Erythroblast (primary cell): ENCODE measurements around the gene WNK4.
A peak's percentile ranks its signal among the peaks of the same experiment; 100 is the strongest.

Source experiments
- DNase-seq, 2 experiments: peaks; one replicate each; lab custom pipeline; 2025; lab: John Stamatoyannopoulos, UW
- GATA1 ChIP-seq: IDR thresholded peaks from 2 replicates; pipeline ENCODE4 v1.6.1; 2011; ENCODE audit warnings: low read depth, mild to moderate bottlenecking, control low read depth, low read length, moderate library complexity
- POLR2A ChIP-seq: IDR thresholded peaks from 2 replicates; pipeline ENCODE4 v1.6.1; 2011; ENCODE audit warnings: mild to moderate bottlenecking, low read length

The WNK4 gene

DNA sequence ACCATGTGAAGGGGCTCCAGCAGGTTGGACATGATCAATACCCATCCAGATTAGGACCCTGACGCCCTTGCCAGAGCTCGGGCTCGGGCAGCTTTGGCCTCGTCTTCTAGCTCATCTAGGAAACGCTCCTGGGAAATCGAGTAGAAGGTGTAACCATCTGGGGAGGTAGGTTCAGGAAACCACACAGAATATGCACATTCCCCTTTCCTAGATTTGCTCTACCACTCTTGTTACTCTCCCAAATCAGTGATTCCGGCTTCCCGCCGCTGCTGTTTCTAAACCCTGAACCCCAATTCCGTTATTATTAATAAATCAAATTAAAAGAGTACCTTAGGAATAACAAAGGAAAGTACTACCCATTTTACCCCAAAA, 17.6 kb downstream of the WNK4 start:
- DNase-seq, result no peak
- TF ChIP-seq GATA1 (no peak), POLR2A (no peak)

DNA sequence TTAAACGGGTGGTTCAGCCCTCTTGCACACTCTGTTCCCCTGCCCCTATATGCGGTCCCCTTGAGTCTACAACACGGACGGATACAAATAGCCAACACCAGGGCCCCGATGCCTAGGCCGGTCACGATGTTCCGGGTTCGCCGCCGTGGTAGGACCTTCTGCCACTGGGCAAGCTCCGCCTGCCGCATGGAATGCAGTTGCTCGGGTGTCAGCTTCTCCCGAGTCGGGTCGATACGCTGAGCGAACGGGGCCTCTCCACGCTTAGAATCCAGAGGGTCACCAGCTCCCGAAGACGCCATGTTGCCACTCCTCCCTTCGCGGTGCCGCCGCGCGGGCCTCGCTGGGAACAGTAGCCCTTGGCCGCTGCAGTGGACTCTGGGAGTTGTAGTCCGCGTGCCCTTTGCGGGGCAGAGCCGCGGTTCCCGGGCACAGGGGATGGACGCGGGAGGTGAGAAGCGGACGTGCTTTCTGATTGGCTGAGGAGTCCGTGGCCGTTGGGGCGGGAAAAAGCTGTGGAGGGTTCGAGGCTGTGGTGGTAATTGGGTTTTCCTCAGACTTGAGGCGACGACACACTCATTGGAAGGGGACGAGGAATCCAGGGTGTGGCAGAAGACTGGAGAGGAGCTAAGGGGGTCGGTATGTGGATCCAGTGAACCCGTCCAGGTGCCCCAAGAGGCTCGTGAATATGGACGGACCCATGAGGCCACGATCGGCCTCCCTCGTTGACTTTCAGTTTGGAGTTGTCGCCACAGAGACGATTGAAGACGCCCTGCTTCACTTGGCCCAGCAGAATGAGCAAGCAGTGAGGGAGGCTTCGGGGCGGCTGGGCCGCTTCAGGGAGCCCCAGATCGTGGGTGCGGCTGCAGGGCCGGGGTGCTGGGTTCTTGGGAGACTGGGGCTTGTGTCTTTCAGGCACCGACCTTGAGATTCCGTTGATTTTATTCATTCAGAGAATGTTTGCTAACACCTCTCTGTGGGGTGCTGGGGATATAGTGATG, 18.3 kb downstream of the WNK4 start, which contains the start of the genes CNTD1 and COA3:
Gene CNTD1 (plus strand): TSS at position 479 of the 998 bp plus-strand sequence. CDS start 207 bp downstream, at position 686.
Gene COA3 (minus strand): TSS at position 322 of the 998 bp plus-strand sequence. CDS start 23 bp downstream, at position 299.
- peak; percentile 85 to 88 for DNase-seq
- TF ChIP-seq GATA1 (no peak), POLR2A (peak; percentile 45)

DNA sequence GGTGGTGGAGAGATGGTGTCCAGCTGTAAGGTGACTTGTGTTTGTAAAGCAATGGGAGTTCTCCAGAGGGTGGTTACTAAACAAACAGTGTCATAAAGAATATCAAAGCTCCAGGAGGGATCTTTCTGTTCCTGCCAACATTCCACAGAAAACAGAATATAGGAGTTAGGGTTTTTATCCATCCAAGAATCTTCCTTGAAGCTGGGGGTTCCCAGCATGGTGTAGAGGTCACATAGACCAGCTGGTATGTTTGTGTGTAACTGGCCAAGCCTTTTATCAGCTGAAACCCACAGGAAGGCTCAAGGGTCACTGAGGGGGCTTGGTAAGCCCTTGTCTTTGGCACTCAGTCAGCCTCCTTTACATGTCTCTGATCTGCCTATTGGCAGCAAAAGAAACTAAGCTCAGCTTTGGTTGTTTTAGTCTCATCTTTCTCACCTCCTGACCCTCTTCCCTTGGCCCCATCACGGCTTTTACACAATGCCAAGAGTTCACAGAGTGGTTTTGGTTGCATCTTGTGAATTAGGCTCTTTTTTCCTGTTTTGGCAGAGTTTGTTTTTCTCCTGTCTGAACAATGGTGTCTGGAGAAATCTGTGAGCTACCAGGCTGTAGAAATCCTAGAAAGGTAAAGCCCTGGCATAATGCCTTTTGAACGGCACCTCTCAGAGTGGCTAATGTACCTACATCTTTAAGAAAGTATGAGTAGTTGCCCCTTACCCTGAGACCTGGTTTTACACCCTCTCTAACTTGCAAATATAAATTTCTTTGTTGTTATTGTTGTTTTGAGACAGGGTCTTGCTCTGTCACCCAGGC, 22.9 kb downstream of the WNK4 start:
- no peak for DNase-seq
- no peak for TF ChIP-seq GATA1

DNA sequence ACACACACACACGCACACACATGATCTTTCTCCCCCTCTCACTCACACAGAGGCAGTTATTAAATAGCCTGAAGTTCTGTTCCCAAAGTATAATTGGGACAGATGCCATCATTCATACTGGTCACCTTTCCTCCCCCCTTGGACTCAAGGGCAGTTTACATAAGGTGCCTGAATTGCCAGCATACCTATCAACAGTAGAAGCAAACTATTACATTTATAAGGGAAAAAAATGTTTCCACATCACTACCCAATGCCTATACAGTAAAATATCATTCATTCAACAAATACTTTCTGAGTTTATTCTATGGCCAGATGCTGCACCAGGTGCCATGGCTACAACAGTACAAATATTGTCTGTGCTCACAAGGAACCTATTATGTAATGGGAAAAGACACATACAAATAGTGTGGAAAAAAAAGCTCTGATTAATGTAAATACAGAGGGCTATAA, 24.5 kb downstream of the WNK4 start:
- TF ChIP-seq GATA1, result no peak
- TF ChIP-seq POLR2A, result no peak

DNA sequence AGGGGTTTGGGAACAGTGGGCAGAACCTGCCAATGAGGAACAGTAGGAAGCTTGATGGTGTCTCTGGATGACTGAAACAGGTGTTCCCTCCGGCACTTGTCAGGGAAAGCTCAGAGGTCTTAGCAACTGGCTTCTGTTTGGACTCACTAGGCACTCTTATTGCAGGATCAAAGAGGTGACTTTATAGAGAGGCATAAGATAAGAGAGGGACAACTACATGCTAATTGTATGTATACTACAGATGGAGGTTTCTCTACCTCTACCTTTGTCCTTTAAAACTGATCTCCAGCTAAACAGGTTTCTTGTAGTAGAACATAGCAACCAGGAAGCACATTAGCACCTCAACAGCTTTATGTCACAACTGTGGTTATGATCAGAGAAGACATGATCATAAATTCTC, 25.8 kb downstream of the WNK4 start:
- TF ChIP-seq GATA1, result no peak
- no peak for TF ChIP-seq POLR2A
- DNase-seq, result no peak

More for the DNA sequence above, 24.5 kb downstream of the WNK4 start:
- no peak for DNase-seq

DNA sequence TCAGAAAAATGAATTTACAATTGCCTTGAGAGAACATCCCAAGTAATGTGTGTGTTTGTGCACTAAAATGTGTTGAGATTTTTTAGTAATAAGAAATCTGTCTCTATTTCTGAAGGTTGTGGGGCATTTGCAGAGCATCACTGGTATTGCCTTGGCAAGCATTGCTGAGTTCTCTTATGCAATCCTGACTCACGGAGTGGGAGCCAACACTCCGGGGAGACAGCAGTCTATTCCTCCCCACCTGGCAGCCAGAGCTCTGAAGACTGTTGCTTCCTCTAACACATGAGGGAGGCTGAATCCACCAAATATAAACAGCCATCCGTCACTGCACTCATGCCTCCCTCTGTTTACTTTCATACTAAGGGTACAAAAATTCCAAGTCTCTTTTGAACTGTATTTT, 28.8 kb downstream of the WNK4 start:
- no peak for TF ChIP-seq POLR2A
- no peak for TF ChIP-seq GATA1
- DNase-seq, result no peak

DNA sequence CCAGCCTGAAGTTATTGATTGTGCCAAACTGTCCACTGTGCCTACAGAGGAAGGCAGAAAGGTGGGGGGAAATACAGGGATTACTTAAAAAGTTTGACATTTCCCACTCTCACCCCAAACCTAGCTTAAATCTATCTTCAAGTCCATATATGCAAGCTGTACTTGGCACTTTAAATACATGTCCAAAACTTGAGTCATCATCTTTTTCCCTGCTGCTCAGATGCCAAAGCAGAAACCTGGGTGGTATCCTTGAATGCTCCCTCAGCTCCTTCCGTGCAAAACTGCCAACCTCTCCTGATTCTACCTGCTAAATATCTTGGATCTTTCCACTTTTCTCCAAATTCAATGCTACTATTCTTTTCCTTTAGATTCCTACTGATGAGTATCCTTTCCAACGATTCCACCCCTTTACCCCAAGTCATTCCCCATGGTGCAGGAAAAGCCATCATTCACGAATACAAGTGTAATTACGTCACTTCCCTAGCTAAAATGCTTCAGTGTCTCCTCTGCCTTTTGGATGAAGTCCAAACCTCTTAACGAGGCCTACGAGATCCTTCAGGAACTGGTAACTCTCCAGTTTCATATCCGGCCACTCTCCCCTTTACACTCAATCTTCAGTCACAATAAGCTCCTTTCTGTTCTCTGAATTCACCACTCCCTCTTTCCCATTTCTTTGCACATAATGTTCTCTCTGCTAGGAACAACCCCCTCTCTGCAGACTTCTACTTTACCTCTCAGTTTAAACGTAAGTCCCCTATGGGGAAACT, 34.4 kb downstream of the WNK4 start:
- DNase-seq, result no peak

DNA sequence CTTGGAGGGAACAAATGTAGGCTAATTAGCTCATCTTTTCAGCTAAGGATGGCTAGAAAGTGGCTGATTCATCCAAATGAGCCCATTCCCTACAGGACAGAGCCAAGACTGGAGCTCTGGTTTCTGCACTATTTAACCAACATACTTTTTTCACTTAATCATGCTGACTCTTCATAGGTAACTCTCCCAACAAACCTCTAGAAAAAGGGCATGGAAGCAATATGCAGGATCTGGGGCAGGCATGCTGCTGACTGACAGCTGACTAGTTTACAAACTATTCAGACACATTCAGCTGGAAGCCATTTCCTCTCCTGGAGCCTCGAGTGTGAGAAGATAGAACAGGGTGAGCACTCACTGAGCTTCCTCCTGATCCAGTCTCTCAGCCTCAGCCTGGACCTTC, 37.5 kb downstream of the WNK4 start:
- TF ChIP-seq POLR2A (no peak), GATA1 (no peak)
- no peak for DNase-seq

More for the DNA sequence above, 34.4 kb downstream of the WNK4 start:
- no peak for TF ChIP-seq POLR2A
- no peak for TF ChIP-seq GATA1

DNA sequence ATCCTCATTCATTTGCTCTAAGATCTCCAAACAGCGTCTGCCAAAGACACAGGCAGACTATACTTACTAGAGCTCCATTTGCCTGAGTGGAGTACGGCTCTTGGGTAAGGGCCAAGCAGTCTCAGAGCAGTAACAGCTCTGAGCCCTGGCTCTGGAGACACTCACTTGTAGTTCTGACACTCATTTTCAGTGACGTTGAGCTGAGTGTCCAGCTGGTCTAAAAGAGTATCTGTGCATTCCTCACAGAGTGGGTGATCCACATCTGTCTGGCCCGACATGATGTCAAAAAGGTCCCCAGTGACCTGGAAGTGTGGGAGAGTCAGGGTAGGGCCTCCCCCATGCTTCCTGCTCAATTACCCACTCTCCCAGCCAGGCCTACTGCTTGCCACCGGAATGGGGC, 38.0 kb downstream of the WNK4 start:
- DNase-seq, result no peak
- TF ChIP-seq GATA1 (no peak), POLR2A (no peak)

DNA sequence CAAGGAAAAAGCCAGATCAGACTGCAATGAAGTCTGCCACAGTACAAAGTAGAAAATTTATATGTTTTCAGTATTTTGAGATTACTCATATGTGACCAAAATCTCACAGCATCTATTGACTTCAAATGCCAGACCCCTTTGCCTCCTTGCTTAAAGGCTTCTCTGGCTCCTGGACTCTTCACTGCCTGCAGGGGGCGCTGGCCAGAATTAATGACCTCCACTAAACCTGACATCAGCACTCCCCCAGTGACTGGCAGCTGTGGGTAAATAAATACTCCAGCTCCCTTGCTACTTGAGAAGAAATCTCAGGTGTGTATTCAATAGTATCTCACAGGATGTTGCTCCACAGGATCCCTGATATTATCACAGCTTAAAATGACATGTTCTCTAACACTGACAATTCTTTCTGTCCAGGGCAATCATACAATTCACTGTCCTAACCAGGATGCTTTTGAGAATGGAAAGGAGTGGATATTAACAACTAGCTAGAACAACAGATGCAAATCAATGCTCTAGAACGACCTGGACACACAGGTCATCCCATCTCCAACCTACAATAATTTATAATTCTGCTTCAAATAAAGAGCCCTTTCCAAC, 39.6 kb downstream of the WNK4 start:
- TF ChIP-seq GATA1 (no peak), POLR2A (no peak)
- DNase-seq, result peak; percentile 81 to 87

DNA sequence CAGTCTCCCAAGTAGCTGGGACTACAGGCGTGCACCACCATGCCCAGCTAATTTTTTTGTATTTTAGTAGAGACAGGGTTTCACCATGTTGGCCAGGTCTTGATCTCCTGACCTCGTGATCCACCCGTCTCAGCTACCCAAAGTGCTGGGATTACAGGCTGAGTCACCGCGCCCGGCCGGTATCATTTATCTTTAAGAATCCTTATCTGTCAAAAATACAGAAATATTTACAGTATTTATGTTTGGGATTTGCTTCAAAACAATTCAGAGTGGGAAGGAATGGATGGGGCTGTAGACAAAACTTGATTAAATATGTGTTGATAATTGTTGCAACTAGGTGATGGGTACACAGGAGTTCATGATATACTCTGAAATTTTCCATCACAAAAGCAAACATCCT, 40.8 kb downstream of the WNK4 start:
- TF ChIP-seq GATA1, result no peak
- TF ChIP-seq POLR2A, result no peak
- DNase-seq, result no peak

DNA sequence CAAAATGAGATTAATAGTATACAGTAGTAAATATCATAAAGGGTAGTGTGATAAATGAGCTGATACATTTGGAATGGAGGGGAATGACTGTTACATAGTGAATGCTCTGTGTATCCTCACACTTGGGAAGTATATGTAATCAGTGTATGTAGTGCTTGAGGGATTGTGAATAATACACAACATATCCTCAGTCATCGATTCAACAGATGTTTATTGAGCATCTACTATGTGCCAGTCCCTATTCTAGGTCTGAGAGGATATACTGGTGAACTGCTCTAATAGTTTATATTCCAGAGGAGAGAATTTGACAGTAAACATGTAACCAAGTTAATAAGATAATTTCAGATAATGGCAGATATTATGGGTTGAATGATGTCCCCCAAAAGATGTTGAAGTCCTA, 47.1 kb downstream of the WNK4 start:
- DNase-seq, result no peak
- TF ChIP-seq GATA1 (no peak), POLR2A (no peak)

DNA sequence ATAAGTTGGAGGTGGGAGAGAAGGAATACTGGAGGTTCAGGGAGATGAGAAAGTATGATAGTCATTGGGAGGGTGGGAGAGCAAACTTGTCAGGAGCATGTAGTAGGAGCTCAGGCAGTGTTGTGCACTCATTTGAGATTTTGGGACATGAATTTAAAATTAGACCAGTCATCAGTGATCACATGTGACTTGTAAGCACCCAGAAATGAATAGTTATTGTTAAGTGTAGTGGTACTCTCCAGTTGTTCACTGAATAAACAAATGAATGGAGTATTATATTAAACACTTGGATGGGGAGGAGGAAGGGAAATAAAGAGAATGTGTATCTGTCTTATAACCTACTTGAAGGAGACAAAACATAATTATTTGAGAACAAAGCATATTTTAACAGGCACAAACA, 50.6 kb downstream of the WNK4 start:
- DNase-seq, result no peak
- TF ChIP-seq POLR2A (no peak), GATA1 (no peak)

DNA sequence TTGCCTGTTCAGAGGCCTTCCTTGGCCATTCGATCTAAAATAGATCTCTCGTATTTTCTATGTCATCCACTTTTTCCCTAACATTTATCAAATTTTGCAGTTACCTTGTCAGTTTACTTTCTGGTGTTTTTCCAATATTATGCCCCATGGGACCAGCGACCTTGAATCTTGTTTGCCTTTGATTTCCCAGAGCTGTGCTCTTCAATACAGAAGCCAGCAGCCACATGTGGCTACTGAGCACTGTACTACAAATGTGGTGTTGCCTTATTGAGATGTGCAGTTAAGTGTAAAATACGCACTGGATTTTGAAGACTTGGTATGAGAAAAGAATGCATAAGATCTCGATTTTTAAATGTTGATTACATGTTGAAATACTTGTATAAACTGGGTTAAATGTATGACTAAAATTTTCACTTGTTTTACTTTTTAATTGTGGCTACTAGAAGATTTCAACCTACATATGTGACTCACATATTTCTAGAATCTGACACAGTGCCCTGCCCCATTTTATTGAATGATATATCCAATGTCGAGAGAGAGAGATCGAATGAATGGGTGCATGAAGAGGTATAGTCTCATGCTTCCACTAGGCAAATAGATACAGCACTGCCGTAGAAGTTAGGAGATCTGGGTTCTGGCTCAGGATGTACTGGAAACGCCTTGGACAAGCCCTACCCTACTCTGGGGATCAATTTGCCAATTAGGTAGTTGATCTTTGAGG, 52.0 kb downstream of the WNK4 start:
- TF ChIP-seq GATA1 (no peak), POLR2A (no peak)
- no peak for DNase-seq
